Fibroblast of the aortic adventitia (primary cell): ENCODE measurements around the gene NUP62. TPM values are rescaled to one million over a fixed set of nuclear protein-coding genes. Genes with fewer than 3 reads are reported as not detected.

Experiments
- DNase-seq: peaks from one replicate; pipeline ENCODE4 v3.0.0-alpha.2; 2010; ENCODE audit warnings: low read depth
- H3K4me3 ChIP-seq: 2 replicates; pipeline ENCODE4 v1.5.1; 2011; ENCODE audit warnings: low read depth, mild to moderate bottlenecking, control low read depth, low read length, moderate library complexity
- total RNA-seq: library from RNA; depleted of rRNA; stranded (reverse); fragments of >200 nt; gene quantifications from 2 replicates; pipeline ENCODE4 v1.2.3, GENCODE V29; 2012; ENCODE audit warnings: low replicate concordance
- TF ChIP-seq, protein P1 (sequence below): IDR thresholded peaks from 2 replicates; pipeline ENCODE4 v1.5.1; 2011; ENCODE audit warnings: mild to moderate bottlenecking, low read length, control low read depth, inconsistent platforms; ENCODE audit not compliant: insufficient read depth

Gene NUP62
- total RNA-seq, 1 donor = 35.4 TPM

DNA sequence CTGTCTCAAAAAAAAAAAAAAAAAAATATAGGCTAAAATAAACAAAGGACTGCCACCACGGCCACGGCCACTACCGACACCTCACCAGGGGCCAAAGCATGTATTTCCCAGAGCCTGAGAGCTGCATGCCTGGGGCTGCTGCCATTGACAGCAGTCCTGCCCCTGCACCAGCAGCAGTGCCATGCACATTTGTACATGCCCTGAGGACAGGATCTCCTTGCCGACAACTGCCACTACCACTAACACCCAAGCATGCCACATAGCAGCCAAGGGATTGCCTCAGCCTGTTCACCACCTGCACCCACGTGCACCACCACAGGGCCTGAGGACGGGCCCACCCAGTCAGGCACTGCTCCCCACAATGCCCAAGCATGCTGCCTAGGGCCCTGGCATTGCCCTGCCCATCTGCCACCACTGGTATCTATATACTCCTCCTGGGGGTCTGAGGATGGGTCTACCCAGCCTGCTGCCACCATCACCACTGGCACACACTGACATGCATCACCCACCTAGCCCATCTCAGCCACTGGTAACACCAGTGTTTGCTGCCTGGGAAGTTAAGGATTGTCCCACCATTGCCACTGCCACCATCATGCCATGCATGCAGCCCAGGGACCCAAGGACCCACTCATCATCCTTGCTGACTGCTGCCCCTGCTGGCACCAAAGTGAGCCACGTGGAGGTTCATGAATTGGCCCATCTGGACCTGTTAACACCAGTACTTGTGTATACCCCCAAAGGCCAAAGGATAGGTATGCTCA lies 10.6 kb upstream of the NUP62 start:
- TF ChIP-seq, protein P1, sequence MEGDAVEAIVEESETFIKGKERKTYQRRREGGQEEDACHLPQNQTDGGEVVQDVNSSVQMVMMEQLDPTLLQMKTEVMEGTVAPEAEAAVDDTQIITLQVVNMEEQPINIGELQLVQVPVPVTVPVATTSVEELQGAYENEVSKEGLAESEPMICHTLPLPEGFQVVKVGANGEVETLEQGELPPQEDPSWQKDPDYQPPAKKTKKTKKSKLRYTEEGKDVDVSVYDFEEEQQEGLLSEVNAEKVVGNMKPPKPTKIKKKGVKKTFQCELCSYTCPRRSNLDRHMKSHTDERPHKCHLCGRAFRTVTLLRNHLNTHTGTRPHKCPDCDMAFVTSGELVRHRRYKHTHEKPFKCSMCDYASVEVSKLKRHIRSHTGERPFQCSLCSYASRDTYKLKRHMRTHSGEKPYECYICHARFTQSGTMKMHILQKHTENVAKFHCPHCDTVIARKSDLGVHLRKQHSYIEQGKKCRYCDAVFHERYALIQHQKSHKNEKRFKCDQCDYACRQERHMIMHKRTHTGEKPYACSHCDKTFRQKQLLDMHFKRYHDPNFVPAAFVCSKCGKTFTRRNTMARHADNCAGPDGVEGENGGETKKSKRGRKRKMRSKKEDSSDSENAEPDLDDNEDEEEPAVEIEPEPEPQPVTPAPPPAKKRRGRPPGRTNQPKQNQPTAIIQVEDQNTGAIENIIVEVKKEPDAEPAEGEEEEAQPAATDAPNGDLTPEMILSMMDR = no peak
- DNase-seq = no peak
- no peak overlapping the region for H3K4me3 ChIP-seq

DNA sequence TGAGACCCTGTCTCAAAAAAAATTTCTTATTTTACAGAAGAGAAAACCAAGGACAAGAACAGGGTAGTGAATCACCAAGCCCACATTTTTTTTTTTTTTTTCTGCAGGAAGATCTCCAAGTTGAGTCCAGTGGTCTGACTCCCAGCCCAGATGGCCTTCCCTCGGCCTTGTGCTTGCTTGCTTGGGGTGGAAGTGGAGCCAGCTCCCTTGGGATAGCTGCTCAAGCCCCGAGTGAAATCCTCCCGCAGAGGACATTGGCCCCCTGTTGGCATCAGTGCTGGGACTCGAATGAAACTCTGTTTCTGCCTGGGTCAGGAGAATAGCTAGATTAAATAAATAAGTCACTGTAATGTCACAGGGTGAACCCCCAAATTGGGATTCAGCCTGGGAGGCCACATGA lies 9.4 kb upstream of the NUP62 start:
- no peak overlapping the region for H3K4me3 ChIP-seq
- DNase-seq = no peak
- TF ChIP-seq, protein P1 = no peak

DNA sequence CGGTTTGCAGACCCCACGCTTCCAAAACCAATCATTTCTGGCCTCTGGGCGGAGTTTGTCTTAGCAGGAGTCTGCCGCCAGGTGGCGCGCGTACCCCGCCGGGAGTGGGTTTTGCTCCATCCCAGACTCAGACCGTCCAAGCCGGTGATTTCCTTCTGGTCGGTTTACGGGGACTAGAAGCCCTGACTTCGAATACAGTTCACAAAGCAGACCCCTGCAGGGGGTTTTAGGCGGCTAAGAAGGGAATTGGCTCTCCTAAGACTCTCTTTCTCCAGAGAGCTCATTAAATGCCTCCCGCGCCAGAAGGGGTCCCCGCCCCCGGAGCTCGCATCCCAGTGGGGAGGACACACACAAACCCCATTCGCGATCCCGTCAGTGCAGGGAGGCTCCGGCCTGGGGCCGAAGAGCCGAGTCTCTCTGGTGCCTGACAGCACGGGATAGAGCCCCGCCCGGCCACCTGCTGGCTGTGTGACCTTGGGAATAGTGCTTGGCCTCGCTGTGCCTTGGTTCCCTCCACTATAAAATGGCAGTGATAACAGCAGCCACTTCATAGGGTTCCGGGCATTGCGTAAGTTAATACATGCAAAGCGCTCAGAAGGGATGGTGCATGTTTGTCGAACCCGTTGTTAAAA lies 8.6 kb upstream of the NUP62 start:
- H3K4me3 ChIP-seq = peak overlapping the region; percentile 5
- peak; percentile 73 for DNase-seq
- TF ChIP-seq, protein P1 = peak; percentile 95

DNA sequence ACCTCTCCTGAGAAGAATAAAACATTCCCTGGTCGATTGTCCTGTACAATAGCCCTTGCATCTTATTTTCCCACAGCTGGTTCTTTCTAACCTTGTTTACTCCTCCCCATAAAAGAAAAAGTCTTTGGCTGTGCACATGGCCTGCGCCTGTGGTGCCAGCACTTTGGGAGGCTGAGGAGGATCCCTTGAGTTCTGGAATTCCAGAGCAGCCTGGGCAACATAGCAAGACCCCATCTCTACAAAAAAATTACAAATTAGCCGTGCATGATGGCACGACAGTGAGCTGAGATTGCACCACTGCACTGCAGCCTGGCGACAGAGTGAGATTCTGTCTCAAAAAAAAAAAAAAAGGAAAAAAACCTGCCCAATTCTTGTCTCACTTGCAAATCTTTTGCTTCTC lies 7.2 kb upstream of the NUP62 start:
- no peak overlapping the region for H3K4me3 ChIP-seq
- DNase-seq = peak; percentile 27
- TF ChIP-seq, protein P1 = no peak

DNA sequence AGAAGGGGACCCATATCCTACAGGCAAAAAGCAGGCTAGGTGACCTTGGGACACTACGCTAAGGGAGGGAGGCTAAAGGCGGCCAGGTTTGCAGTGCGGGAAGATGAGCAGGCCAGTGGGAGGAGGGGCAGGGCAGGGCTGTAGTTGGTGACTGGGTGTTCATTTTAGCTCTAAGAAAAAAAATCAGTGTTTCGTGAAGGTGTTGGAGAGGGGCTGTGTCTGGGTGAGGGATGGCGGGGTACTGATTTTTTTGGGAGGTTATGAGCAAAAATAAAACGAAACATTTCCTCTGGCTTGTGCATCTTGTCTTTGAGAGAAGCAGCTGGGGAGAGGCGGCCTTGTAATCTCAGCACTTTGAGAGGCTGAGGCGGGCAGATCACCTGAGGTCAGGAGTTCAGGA lies 4.3 kb upstream of the NUP62 start:
- DNase-seq = no peak
- TF ChIP-seq, protein P1 = no peak
- H3K4me3 ChIP-seq = peak overlapping the region; percentile 22

DNA sequence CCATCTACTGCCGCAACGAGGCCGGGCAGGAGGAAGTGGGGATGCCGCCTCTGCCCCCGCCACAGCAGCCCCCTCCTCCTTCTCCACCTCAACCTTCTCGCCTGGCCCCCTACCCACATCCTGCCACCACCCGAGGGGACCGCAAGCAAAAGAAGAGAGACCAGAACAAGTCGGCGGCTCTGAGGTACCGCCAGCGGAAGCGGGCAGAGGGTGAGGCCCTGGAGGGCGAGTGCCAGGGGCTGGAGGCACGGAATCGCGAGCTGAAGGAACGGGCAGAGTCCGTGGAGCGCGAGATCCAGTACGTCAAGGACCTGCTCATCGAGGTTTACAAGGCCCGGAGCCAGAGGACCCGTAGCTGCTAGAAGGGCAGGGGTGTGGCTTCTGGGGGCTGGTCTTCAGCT lies 3.4 kb upstream of the NUP62 start:
- DNase-seq = no peak
- TF ChIP-seq, protein P1 = no peak
- peak overlapping the region; percentile 46 for H3K4me3 ChIP-seq

DNA sequence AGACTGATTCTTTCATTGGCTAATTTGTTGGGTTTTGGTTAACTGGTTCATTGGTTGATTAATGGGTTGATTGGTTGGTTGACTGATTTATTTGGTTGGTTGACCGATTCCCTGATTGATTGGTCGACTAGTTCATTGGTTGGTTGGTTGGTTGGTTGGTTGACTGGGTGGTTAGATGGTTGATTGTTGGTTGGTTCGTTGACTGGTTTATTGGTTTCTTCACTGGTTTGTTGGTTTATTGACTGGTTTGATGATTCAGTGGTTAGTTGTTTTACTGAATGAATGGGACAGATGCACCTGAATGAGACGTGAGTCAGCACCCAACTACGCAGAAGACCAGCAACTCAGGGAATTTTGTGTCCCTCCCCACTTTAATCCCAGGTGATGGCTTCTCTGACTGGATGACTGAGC lies 2.7 kb upstream of the NUP62 start:
- H3K4me3 ChIP-seq = peak overlapping the region; percentile 100
- DNase-seq = no peak
- TF ChIP-seq, protein P1 = no peak
